GM23338 (cell line): ENCODE measurements around the gene KIF22.

ENCODE experiments used
- EZH2 ChIP-seq: fragments of 200-600 bp; sonication (generic); IDR thresholded peaks from one replicate; pipeline ENCODE4 v1.8.0; 2017; ENCODE audit warnings: antibody characterized with exemption, mild to moderate bottlenecking, low read depth; ENCODE audit not compliant: unreplicated experiment
- EZH2phosphoT487 ChIP-seq: fragments of 200-600 bp; sonication (generic); IDR thresholded peaks from one replicate; pipeline ENCODE4 v1.8.1; 2018; ENCODE audit warnings: antibody characterized with exemption; ENCODE audit not compliant: unreplicated experiment
- POLR2AphosphoS5 ChIP-seq: IDR thresholded peaks from 2 replicates; pipeline ENCODE4 v1.6.1; 2016; ENCODE audit warnings: antibody characterized with exemption, low read depth
- TF ChIP-seq, protein P1 (sequence below), 2 experiments: fragments of 200-600 bp in 1 of 2; sonication (generic) in 1 of 2; conservative IDR thresholded peaks; 2 replicates each; pipeline versions ENCODE4 v1.5.1 to v1.6.1; 2016 to 2017; ENCODE audit warnings: antibody characterized with exemption in 2 of 2, low read depth in 2 of 2, mild to moderate bottlenecking in 2 of 2, moderate library complexity in 1 of 2
- TF ChIP-seq, protein P2 (sequence below): IDR thresholded peaks from one replicate; pipeline ENCODE4 v1.6.1; 2018; ENCODE audit warnings: antibody characterized with exemption; ENCODE audit not compliant: unreplicated experiment

DNA sequence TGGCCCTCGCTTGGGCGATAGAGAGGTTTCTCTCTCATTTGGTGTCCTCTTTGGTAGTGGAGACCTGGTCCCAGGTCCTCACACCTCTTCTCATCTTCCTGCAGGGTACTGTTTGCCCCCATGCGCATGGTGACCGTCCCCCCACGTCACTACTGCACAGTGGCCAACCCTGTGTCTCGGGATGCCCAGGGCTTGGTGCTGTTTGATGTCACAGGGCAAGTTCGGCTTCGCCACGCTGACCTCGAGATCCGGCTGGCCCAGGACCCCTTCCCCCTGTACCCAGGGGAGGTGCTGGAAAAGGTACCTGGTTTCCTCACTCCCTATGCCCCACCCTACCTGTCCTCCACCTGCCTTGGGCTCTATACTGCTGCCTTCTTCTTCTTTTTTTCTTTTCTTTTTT is 40.2 kb downstream of the KIF22 start:
- TF ChIP-seq EZH2 (no peak), POLR2AphosphoS5 (no peak), EZH2phosphoT487 (no peak)
- TF ChIP-seq, protein P1, sequence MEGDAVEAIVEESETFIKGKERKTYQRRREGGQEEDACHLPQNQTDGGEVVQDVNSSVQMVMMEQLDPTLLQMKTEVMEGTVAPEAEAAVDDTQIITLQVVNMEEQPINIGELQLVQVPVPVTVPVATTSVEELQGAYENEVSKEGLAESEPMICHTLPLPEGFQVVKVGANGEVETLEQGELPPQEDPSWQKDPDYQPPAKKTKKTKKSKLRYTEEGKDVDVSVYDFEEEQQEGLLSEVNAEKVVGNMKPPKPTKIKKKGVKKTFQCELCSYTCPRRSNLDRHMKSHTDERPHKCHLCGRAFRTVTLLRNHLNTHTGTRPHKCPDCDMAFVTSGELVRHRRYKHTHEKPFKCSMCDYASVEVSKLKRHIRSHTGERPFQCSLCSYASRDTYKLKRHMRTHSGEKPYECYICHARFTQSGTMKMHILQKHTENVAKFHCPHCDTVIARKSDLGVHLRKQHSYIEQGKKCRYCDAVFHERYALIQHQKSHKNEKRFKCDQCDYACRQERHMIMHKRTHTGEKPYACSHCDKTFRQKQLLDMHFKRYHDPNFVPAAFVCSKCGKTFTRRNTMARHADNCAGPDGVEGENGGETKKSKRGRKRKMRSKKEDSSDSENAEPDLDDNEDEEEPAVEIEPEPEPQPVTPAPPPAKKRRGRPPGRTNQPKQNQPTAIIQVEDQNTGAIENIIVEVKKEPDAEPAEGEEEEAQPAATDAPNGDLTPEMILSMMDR (conservative IDR thresholded peaks at IDR 0.05; ENCODE audit: low read depth in 2 of 2), result no peak
- TF ChIP-seq, protein P2, sequence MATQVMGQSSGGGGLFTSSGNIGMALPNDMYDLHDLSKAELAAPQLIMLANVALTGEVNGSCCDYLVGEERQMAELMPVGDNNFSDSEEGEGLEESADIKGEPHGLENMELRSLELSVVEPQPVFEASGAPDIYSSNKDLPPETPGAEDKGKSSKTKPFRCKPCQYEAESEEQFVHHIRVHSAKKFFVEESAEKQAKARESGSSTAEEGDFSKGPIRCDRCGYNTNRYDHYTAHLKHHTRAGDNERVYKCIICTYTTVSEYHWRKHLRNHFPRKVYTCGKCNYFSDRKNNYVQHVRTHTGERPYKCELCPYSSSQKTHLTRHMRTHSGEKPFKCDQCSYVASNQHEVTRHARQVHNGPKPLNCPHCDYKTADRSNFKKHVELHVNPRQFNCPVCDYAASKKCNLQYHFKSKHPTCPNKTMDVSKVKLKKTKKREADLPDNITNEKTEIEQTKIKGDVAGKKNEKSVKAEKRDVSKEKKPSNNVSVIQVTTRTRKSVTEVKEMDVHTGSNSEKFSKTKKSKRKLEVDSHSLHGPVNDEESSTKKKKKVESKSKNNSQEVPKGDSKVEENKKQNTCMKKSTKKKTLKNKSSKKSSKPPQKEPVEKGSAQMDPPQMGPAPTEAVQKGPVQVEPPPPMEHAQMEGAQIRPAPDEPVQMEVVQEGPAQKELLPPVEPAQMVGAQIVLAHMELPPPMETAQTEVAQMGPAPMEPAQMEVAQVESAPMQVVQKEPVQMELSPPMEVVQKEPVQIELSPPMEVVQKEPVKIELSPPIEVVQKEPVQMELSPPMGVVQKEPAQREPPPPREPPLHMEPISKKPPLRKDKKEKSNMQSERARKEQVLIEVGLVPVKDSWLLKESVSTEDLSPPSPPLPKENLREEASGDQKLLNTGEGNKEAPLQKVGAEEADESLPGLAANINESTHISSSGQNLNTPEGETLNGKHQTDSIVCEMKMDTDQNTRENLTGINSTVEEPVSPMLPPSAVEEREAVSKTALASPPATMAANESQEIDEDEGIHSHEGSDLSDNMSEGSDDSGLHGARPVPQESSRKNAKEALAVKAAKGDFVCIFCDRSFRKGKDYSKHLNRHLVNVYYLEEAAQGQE, result no peak
